Right lobe of liver (tissue), 6 donors: ENCODE data around the gene MDFI. TPM values are rescaled to one million over a fixed set of nuclear protein-coding genes. Genes with fewer than 3 reads are reported as not detected.
A peak's percentile ranks its signal among the peaks of the same experiment; 100 is the strongest.

Experiments
- ATAC-seq, 4 donors: fragments of 200-7000 bp; cut with Tn5 transposase; one replicate each; pipeline ENCODE4 v1.9.1; 2020; ENCODE audit warnings: mild to moderate bottlenecking in 4 of 4, moderate library complexity in 4 of 4
- DNase-seq, 3 donors: peaks; one replicate each; pipeline ENCODE4 v3.0.0-alpha.2; 2020
- H3K27ac ChIP-seq, 3 donors: fragments of 200-600 bp; one replicate each; pipeline ENCODE4 v1.8.0; 2022
- H3K27me3 ChIP-seq, 2 donors: fragments of 200-600 bp; one replicate each; pipeline ENCODE4 v1.8.0; 2022
- H3K36me3 ChIP-seq, 4 donors: fragments of 200-600 bp; sonication (generic) in 1 of 4; one replicate each; pipeline versions ENCODE4 v1.5.1 to v1.8.0; 2017 to 2022; ENCODE audit warnings: control low read depth in 1 of 4
- H3K4me1 ChIP-seq, 4 donors: fragments of 200-600 bp; sonication (generic) in 1 of 4; one replicate each; pipeline versions ENCODE4 v1.5.1 to v1.8.0; 2017 to 2022; ENCODE audit warnings: control low read depth in 1 of 4
- H3K4me3 ChIP-seq, 3 donors: fragments of 200-600 bp; one replicate each; pipeline ENCODE4 v1.8.0; 2022
- H3K9me3 ChIP-seq, 4 donors: fragments of 200-600 bp; sonication (generic) in 1 of 4; one replicate each; pipeline versions ENCODE4 v1.5.1 to v1.8.0; 2017 to 2022; ENCODE audit warnings: control low read depth in 1 of 4
- CTCF ChIP-seq, 4 donors: fragments of 200-600 bp in 3 of 4; fragments of 450-650 bp in 1 of 4; IDR thresholded peaks; one replicate each; pipeline versions ENCODE4 v1.5.1 to v1.8.0; 2016 to 2022; ENCODE audit warnings: antibody characterized with exemption in 4 of 4, mild to moderate bottlenecking in 2 of 4
- POLR2A ChIP-seq: fragments of 450-650 bp; IDR thresholded peaks from one replicate; pipeline ENCODE4 v1.6.1; 2017; ENCODE audit warnings: antibody characterized with exemption, mild to moderate bottlenecking
- WGBS: methylation state at CpG from one replicate; pipeline ENCODE4 v1.1.6; 2018; ENCODE audit warnings: low coverage, low lambda C conversion rate; ENCODE audit not compliant: insufficient coverage; ENCODE audit errors: missing lambda C conversion rate; 5-methylcytosine and 5-hydroxymethylcytosine counted together
- intact Hi-C, 2 donors: fragments of 100-400 bp; cut with DNase I; formaldehyde crosslinking; loops; one replicate each; pipeline versions ENCODE4 v1.11.2 to v1.14.1; 2022
- total RNA-seq, 6 experiments: library from RNA; depleted of rRNA in 2 of 6; stranded (reverse); fragments of >200 nt in 2 of 6; fragmentation: NEBNext Ultra II Directional in 3 of 6; extraction: Animal tissue kit (Norgen Biotek cat#: 25700) in 3 of 6; gene quantifications; one replicate each; pipeline versions ENCODE4 v1.1.0 to v1.2.4, GENCODE V29; 2016 to 2023
- donor health status: DM: no; HTN: yes; CAD: no.
- donor health status: DM: no; HTN: no; CAD: no.
- donor health status: DM: no; HTN: no; CAD: no.
- donor health status: DM: no; HTN: yes; CAD: no.
- donor health status: DM: no; HTN: yes; CAD: no.

Gene MDFI
- total RNA-seq, 6 experiments from 2014 or later = 0.29 to 2.4 (median 1.1) TPM; not detected in 3

DNA sequence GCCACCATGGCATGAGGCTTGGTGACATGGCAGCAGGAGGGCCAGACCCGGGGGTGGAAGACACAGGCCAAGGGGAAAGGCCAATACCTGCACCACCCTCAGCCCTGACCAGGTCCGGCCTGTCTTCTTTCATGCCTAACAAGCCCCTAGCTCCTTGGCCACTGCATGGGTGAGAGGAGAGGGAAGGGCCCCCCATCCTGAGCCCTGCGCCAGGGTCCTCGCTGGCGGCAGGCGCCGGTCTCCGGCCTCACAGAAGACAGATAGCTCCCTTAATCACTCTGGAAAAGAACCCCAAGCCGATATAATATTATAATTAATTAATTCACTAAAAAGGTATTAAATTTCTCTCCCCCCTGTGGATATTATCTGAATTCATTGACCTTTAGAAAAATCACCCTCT, 41.4 kb downstream of the MDFI start:
- Histone ChIP-seq H3K36me3 (no peaks in the 10 kb centered on the region), H3K4me3 (no peak overlapping the region), H3K27ac (no peak overlapping the region), H3K27me3 (no peaks in the 10 kb centered on the region), H3K9me3 (no peaks in the 10 kb centered on the region), H3K4me1 (peaks cover 0 to 6% (median 0%) of the 10 kb centered on the region in 4 donors)
- peak in 1 of 3 donors; percentile 6 for DNase-seq
- 82% methylated on average over 7 of the region's 9 CpGs for WGBS
- no peak for TF ChIP-seq CTCF (IDR thresholded peaks at IDR 0.05)
- no peak for TF ChIP-seq POLR2A
- no peak for ATAC-seq
- intact Hi-C loops = loop anchor here (2.0 to 10.0 kb wide), 5 partner anchors 75 to 312 kb away; no protein-coding TSS in a partner anchor

DNA sequence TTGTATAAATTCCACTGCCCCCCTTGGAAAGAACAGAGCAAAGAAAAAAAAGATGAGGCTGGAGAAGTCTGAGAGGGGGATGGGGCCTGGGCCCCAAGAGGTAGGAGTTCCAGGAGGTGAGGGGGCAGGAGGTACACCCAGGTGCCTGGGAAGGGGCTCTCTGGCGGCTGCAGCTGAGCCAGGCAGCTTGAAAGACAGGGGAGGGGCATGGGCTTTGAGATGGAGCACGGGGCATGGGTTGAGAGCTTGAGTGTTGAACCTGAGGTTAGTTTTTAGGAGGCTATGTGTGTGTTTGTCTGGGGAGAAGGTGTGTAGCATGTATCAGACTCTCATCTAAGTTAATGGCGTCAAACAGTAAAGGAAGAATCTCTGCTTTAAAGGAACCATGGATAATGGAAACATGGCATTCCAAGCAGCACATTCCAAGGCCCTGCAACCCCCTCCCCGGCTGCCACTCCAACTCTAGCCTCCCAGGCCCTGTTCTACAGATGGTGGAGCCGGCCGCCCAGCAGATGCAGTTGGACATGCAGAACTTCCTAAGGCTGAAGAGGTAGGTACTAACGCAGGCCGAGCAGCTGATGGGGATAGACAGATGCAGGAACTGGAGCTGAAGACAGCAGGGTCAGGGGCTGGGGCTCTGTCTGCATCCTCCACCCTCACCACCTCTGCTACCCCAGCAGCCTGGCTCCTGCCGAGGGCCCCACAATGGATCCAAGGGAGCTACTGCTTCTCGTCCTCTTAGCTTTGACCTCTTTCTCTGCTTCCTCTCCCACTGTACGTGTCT, 42.1 kb downstream of the MDFI start:
- no peaks in the 10 kb centered on the region for H3K9me3 ChIP-seq
- DNase-seq (peak in 2 of 3 donors; percentile 8 to 44), ATAC-seq (no peak)
- H3K4me1 ChIP-seq = peaks cover 0 to 6% (median 0%) of the 10 kb centered on the region in 4 donors
- 51% methylated on average over 3 of the region's 11 CpGs for WGBS
- H3K36me3 ChIP-seq = no peaks in the 10 kb centered on the region
- H3K4me3 ChIP-seq = no peak overlapping the region
- no peaks in the 10 kb centered on the region for H3K27me3 ChIP-seq
- TF ChIP-seq CTCF (IDR thresholded peaks at IDR 0.05) (no peak), POLR2A (no peak)
- H3K27ac ChIP-seq = no peak overlapping the region
- intact Hi-C loops = loop anchor here (5.0 to 10.0 kb wide), 2 partner anchors 216 to 313 kb away; no protein-coding TSS in a partner anchor

DNA sequence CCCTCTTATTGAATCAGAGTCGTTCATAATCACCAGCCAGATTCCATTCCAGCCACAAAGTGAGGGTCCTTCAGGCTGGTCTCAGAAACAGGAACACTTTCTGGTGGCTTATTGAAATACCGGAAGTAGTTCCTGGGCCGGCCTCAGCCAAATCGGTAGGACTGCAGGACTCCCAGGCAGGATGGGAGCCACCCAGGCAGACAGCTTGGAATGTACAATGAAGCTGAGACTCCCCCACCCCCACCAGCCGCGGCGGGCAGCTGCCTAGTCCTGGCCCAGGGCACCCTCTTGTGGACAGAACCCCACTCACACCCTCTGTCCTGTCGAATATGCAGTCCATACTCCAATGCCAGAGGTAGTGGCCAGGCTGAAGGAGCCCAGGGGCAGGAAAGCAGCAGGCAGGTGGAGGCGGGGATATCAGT, 43.8 kb downstream of the MDFI start:
- intact Hi-C loops = loop anchor here (5.0 to 10.0 kb wide), 2 partner anchors 217 to 315 kb away; no protein-coding TSS in a partner anchor
- H3K4me3 ChIP-seq = no peak overlapping the region
- H3K4me1 ChIP-seq = peaks cover 0 to 6% (median 0%) of the 10 kb centered on the region in 4 donors
- no peaks in the 10 kb centered on the region for H3K27me3 ChIP-seq
- ATAC-seq (peak; percentile 93 to 95 (median 94)), DNase-seq (peak; percentile 87 to 90 (median 88))
- H3K27ac ChIP-seq = no peak overlapping the region
- WGBS = 4% methylated on average over 6 of the region's 9 CpGs
- peaks cover 0 to 7% (median 2%) of the 10 kb centered on the region in 4 donors for H3K36me3 ChIP-seq
- no peaks in the 10 kb centered on the region for H3K9me3 ChIP-seq
- TF ChIP-seq CTCF (IDR thresholded peaks at IDR 0.05) (peak; percentile 80 to 87 (median 81)), POLR2A (no peak)

- 43% methylated on average over 21 of the region's 31 CpGs for WGBS
- intact Hi-C loops = loop anchor here (5.0 to 10.0 kb wide), 2 partner anchors 218 to 315 kb away; no protein-coding TSS in a partner anchor
- H3K27ac ChIP-seq = no peak overlapping the region
- DNase-seq (no peak), ATAC-seq (peak in 1 of 4 donors; percentile 1)
- H3K27me3 ChIP-seq = no peaks in the 10 kb centered on the region
- H3K4me3 ChIP-seq = peak overlapping the region; percentile 9 to 43 (median 38)
- peaks cover 0 to 6% (median 0%) of the 10 kb centered on the region in 4 donors for H3K4me1 ChIP-seq
- H3K9me3 ChIP-seq = no peaks in the 10 kb centered on the region
- peaks cover 0 to 7% (median 2%) of the 10 kb centered on the region in 4 donors for H3K36me3 ChIP-seq
- TF ChIP-seq CTCF (IDR thresholded peaks at IDR 0.05) = no peak
- TF ChIP-seq POLR2A = no peak
Observed at GRCh38 chr6:41682497-41683272, 44.4 kb downstream of the MDFI start.
